Peyer's patch (tissue), 4 donors: ENCODE measurements around the gene RNF111.

Experiments
- CTCF ChIP-seq, 6 experiments: fragments of 450-650 bp in 4 of 6; fragments of 200-600 bp in 2 of 6; sonication (generic) in 1 of 6; IDR thresholded peaks; one replicate each; pipeline ENCODE4 v1.5.1; 2017 to 2019; ENCODE audit warnings: antibody characterized with exemption in 6 of 6, mild to moderate bottlenecking in 3 of 6, moderate library complexity in 1 of 6
- POLR2A ChIP-seq, 2 donors: fragments of 450-650 bp; IDR thresholded peaks; one replicate each; pipeline ENCODE4 v1.5.1; 2017; ENCODE audit warnings: antibody characterized with exemption in 2 of 2, mild to moderate bottlenecking in 2 of 2, moderate library complexity in 2 of 2

DNA sequence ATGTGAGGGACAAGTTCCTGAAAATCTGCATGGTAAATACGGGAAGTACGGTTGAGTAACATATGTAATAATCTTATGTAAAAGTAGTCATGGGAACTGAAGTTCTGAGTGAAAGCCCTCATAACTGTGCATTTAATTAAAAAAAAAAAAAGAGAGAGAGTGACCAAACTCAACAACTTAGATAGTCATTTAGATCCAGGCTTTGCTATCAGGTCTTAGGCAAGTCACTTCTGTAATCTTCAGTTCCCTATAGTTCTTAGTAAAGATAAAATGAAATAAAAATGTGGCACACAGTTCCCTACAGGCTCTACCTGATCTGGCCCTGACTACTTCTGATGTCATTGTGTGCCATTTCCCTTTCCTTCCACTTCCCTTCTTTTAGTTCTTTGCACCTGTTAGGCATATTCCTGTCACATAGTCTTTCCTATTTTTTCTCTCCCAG lies 15.0 kb downstream of the RNF111 start:
- no peak for TF ChIP-seq CTCF (IDR thresholded peaks at IDR 0.05)
- TF ChIP-seq POLR2A (IDR thresholded peaks at IDR 0.05): no peak
